GM18505 (cell line): Measurements from ENCODE around the gene RAD17.
"Not testable (repeated sequence)": the region's sequence is repeated elsewhere in the genome, so short reads cannot be mapped to it uniquely, and the experiment has no call there.

Experiments
- ATAC-seq: cut with Tn5 transposase; IDR thresholded peaks from one replicate; pipeline ENCODE4 v1.9.1; 2021; ENCODE audit not compliant: unreplicated experiment
- POLR2A ChIP-seq: IDR thresholded peaks from 4 replicates; pipeline ENCODE4 v1.6.1; 2011; ENCODE audit warnings: borderline replicate concordance; ENCODE audit not compliant: insufficient read depth, insufficient read length; ENCODE audit errors: extremely low read depth

Gene RAD17

GRCh38 chr5:69369340-69370121 is at the start of gene RAD17, which contains the start of the genes AK6 and TAF9:
TSS of gene RAD17 (plus strand) at chr5:69369818. CDS start at chr5:69372209, 2,391 bp downstream.
TSS of gene AK6 (minus strand) at chr5:69369520. CDS start at chr5:69369490, 30 bp downstream.
TSS of gene TAF9 (minus strand) at chr5:69369520. CDS start at chr5:69365737, 3,783 bp downstream.
- ATAC-seq, result peak; percentile 89
- peak; percentile 90 for TF ChIP-seq POLR2A

- TF ChIP-seq POLR2A, result no peak
Measured at GRCh38 chr5:69326365-69326764, 43.3 kb upstream of the RAD17 start.

GRCh38 chr5:69329905-69330489 is 39.6 kb upstream of the RAD17 start:
- TF ChIP-seq POLR2A, result no peak
- no peak for ATAC-seq

More at GRCh38 chr5:69326365-69326764, 43.3 kb upstream of the RAD17 start:
- ATAC-seq, result no peak

GRCh38 chr5:69331528-69332445 is 37.8 kb upstream of the RAD17 start:
- no peak for ATAC-seq
- no peak for TF ChIP-seq POLR2A

GRCh38 chr5:69333668-69334315 is 35.8 kb upstream of the RAD17 start:
- not testable (repeated sequence) for ATAC-seq

- no peak for TF ChIP-seq POLR2A
- peak; percentile 45 for ATAC-seq
Measured at GRCh38 chr5:69334793-69335268, 34.8 kb upstream of the RAD17 start.

GRCh38 chr5:69335341-69335935 is 34.2 kb upstream of the RAD17 start:
- no peak for ATAC-seq

GRCh38 chr5:69341520-69342161 is 28.0 kb upstream of the RAD17 start:
- ATAC-seq, result no peak
- no peak for TF ChIP-seq POLR2A

More at GRCh38 chr5:69335341-69335935, 34.2 kb upstream of the RAD17 start:
- no peak for TF ChIP-seq POLR2A

- TF ChIP-seq POLR2A, result no peak
- ATAC-seq, result no peak
Measured at GRCh38 chr5:69343083-69343482, 26.5 kb upstream of the RAD17 start.

GRCh38 chr5:69350664-69351063 is 19.0 kb upstream of the RAD17 start:
- no peak for ATAC-seq
- no peak for TF ChIP-seq POLR2A

GRCh38 chr5:69359699-69360098 is 9.9 kb upstream of the RAD17 start:
- no peak for TF ChIP-seq POLR2A
- no peak for ATAC-seq

GRCh38 chr5:69360442-69360841 is 9.2 kb upstream of the RAD17 start:
- no peak for ATAC-seq
- TF ChIP-seq POLR2A, result no peak

- no peak for TF ChIP-seq POLR2A
Measured at GRCh38 chr5:69364414-69364813, 5.2 kb upstream of the RAD17 start.

More at GRCh38 chr5:69364414-69364813, 5.2 kb upstream of the RAD17 start:
- no peak for ATAC-seq
